ENCODE results near the gene AFAP1.

The AFAP1 gene

GRCh38 chr4:7985072-7985471, 45.4 kb upstream of the AFAP1 start:
- TF ChIP-seq TAF1 (IDR thresholded peaks at IDR 0.05; ENCODE audit: borderline replicate concordance, insufficient read depth, low read length), result no peak
- no peak for TF ChIP-seq POLR2AphosphoS5 (IDR thresholded peaks at IDR 0.05; ENCODE audit: low read depth, low read length)
- TF ChIP-seq SIN3A (IDR thresholded peaks at IDR 0.05; ENCODE audit: borderline replicate concordance, insufficient read depth, low read length), result no peak
- TF ChIP-seq FOXP2 (optimal IDR thresholded peaks at IDR 0.05; ENCODE audit: borderline replicate concordance, extremely low read depth, extremely low read length, insufficient read depth), result no peak
- no peak for TF ChIP-seq REST (IDR thresholded peaks at IDR 0.05; ENCODE audit: insufficient read depth in 1 of 2, low read depth in 2 of 2, low read length in 2 of 2)

GRCh38 chr4:7984286-7984925, 44.7 kb upstream of the AFAP1 start:
- no peak for TF ChIP-seq POLR2AphosphoS5 (IDR thresholded peaks at IDR 0.05; ENCODE audit: low read depth, low read length)
- TF ChIP-seq SIN3A (IDR thresholded peaks at IDR 0.05; ENCODE audit: borderline replicate concordance, insufficient read depth, low read length), result no peak
- no peak for TF ChIP-seq FOXP2 (optimal IDR thresholded peaks at IDR 0.05; ENCODE audit: borderline replicate concordance, extremely low read depth, extremely low read length, insufficient read depth)
- no peak for TF ChIP-seq TAF1 (IDR thresholded peaks at IDR 0.05; ENCODE audit: borderline replicate concordance, insufficient read depth, low read length)
- TF ChIP-seq REST (IDR thresholded peaks at IDR 0.05; ENCODE audit: insufficient read depth in 1 of 2, low read depth in 2 of 2, low read length in 2 of 2), result no peak

GRCh38 chr4:7983296-7983695, 43.6 kb upstream of the AFAP1 start:
- no peak for TF ChIP-seq REST (IDR thresholded peaks at IDR 0.05; ENCODE audit: insufficient read depth in 1 of 2, low read depth in 2 of 2, low read length in 2 of 2)
- no peak for TF ChIP-seq FOXP2 (optimal IDR thresholded peaks at IDR 0.05; ENCODE audit: borderline replicate concordance, extremely low read depth, extremely low read length, insufficient read depth)
- no peak for TF ChIP-seq POLR2AphosphoS5 (IDR thresholded peaks at IDR 0.05; ENCODE audit: low read depth, low read length)
- TF ChIP-seq SIN3A (IDR thresholded peaks at IDR 0.05; ENCODE audit: borderline replicate concordance, insufficient read depth, low read length), result no peak
- no peak for TF ChIP-seq TAF1 (IDR thresholded peaks at IDR 0.05; ENCODE audit: borderline replicate concordance, insufficient read depth, low read length)

GRCh38 chr4:7981738-7982394, 42.2 kb upstream of the AFAP1 start:
- TF ChIP-seq SIN3A (IDR thresholded peaks at IDR 0.05; ENCODE audit: borderline replicate concordance, insufficient read depth, low read length) (no peak), FOXP2 (optimal IDR thresholded peaks at IDR 0.05; ENCODE audit: borderline replicate concordance, extremely low read depth, extremely low read length, insufficient read depth) (no peak), REST (IDR thresholded peaks at IDR 0.05; ENCODE audit: insufficient read depth in 1 of 2, low read depth in 2 of 2, low read length in 2 of 2) (no peak), POLR2AphosphoS5 (IDR thresholded peaks at IDR 0.05; ENCODE audit: low read depth, low read length) (no peak), TAF1 (IDR thresholded peaks at IDR 0.05; ENCODE audit: borderline replicate concordance, insufficient read depth, low read length) (no peak)

All from PFSK-1 (cell line).